Endothelial cell of umbilical vein (primary cell): ENCODE results near the gene MEGF11. TPM values are rescaled to one million over a fixed set of nuclear protein-coding genes. Genes with fewer than 3 reads are reported as not detected.

Experiments
- BruUV-seq: library from RNA; stranded (reverse); fragments of 400-500 nt; replicated peaks from 2 replicates; lab custom pipeline; 2021; lab: Mats Ljungman, UMichigan
- CTCF ChIA-PET: fragments of 300-600, 350-600 bp; sonication (Branson Sonifier 250); formaldehyde crosslinking; loops from one replicate; lab custom pipeline; 2021; ENCODE audit warnings: antibody characterized with exemption, inconsistent platforms; lab: Charles Lee
- POLR2A ChIA-PET: fragments of 300-600, 350-600 bp; sonication (Branson Sonifier 250); formaldehyde crosslinking; loops from one replicate; lab custom pipeline; 2021; ENCODE audit warnings: antibody characterized with exemption, inconsistent platforms; lab: Charles Lee
- DNase-seq: peaks from one replicate; pipeline ENCODE4 v3.0.0-alpha.2; 2011; ENCODE audit warnings: low read depth, low spot score
- FAIRE-seq: peaks from 2 replicates; lab custom pipeline; 2011; peaks lifted over from hg19 to GRCh38; lab: Jason Lieb, UNC
- H2AFZ ChIP-seq: 2 replicates; pipeline ENCODE4 v1.6.0; 2012; ENCODE audit warnings: low read depth, low read length, control low read depth, inconsistent platforms
- H3K27ac ChIP-seq: 2 replicates; pipeline ENCODE4 v1.5.1; 2011; ENCODE audit warnings: low read depth, mild to moderate bottlenecking, control low read depth, low read length, moderate library complexity; ENCODE audit not compliant: insufficient read depth
- H3K27me3 ChIP-seq, 2 experiments: 2 replicates each; pipeline versions ENCODE4 v1.6.0 to v1.6.1; 2011; ENCODE audit warnings: low read length in 2 of 2, mixed read lengths in 1 of 2; ENCODE audit not compliant: control insufficient read depth in 2 of 2, insufficient read depth in 2 of 2
- H3K36me3 ChIP-seq, 2 experiments: 2 replicates in 1 of 2; 3 replicates in 1 of 2; pipeline ENCODE4 v1.5.1; 2011; ENCODE audit warnings: low read length in 2 of 2, mild to moderate bottlenecking in 1 of 2, moderate library complexity in 1 of 2; ENCODE audit not compliant: control insufficient read depth in 2 of 2, insufficient read depth in 2 of 2; ENCODE audit errors: extremely low read depth in 1 of 2
- H3K4me1 ChIP-seq: 3 replicates; pipeline ENCODE4 v1.5.1; 2011; ENCODE audit warnings: mild to moderate bottlenecking, low read length; ENCODE audit not compliant: control insufficient read depth, insufficient read depth; ENCODE audit errors: extremely low read depth
- H3K4me2 ChIP-seq: 2 replicates; pipeline ENCODE4 v1.6.1; 2011; ENCODE audit warnings: low read length, control low read depth, mixed read lengths; ENCODE audit not compliant: insufficient read depth
- H3K4me3 ChIP-seq, 3 experiments: fragments of 200-600 bp in 1 of 3; sonication (generic), shearing (Covaris generic) in 1 of 3; replicated peaks in 1 of 3; 2 replicates each; pipeline ENCODE4 v1.5.1; 2011 to 2016; ENCODE audit warnings: control low read depth in 3 of 3, low read length in 3 of 3, mild to moderate bottlenecking in 2 of 3, inconsistent platforms in 1 of 3, low read depth in 1 of 3, moderate library complexity in 1 of 3; ENCODE audit not compliant: insufficient read depth in 1 of 3
- H3K79me2 ChIP-seq: 2 replicates; pipeline ENCODE4 v1.6.0; 2012; ENCODE audit warnings: low read length, inconsistent platforms; ENCODE audit not compliant: control insufficient read depth, insufficient read depth
- H3K9ac ChIP-seq: replicated peaks from 2 replicates; pipeline ENCODE3; 2011; ENCODE audit warnings: low read length, control low read depth; ENCODE audit not compliant: insufficient read depth; ENCODE audit errors: extremely low read depth
- H3K9me1 ChIP-seq: replicated peaks from 3 replicates; pipeline ENCODE4 v1.6.0; 2011; ENCODE audit warnings: mild to moderate bottlenecking, low read length; ENCODE audit not compliant: control insufficient read depth, insufficient read depth; ENCODE audit errors: extremely low read depth
- H3K9me3 ChIP-seq: replicated peaks from 2 replicates; pipeline ENCODE4 v1.5.1; 2012; ENCODE audit warnings: low read length, inconsistent platforms; ENCODE audit not compliant: control insufficient read depth, insufficient read depth
- H4K20me1 ChIP-seq: replicated peaks from 2 replicates; pipeline ENCODE3; 2011; ENCODE audit warnings: mild to moderate bottlenecking, low read length; ENCODE audit not compliant: control insufficient read depth, insufficient read depth; ENCODE audit errors: extremely low read depth
- CTCF ChIP-seq, 2 donors: IDR thresholded peaks; 1 replicate in 1 of 2; 2 replicates in 1 of 2; pipeline ENCODE4 v1.5.1; 2011; ENCODE audit warnings: low read length in 2 of 2, mild to moderate bottlenecking in 2 of 2, moderate library complexity in 2 of 2, control low read depth in 1 of 2, inconsistent platforms in 1 of 2, low read depth in 1 of 2; ENCODE audit not compliant: insufficient read depth in 1 of 2; ENCODE audit errors: extremely low read depth in 1 of 2
- EZH2 ChIP-seq: IDR thresholded peaks from 2 replicates; pipeline ENCODE4 v1.6.1; 2012; ENCODE audit warnings: borderline replicate concordance, low read depth, mild to moderate bottlenecking, moderate library complexity, low read length, inconsistent platforms; ENCODE audit not compliant: severe bottlenecking
- FOS ChIP-seq: IDR thresholded peaks from 2 replicates; pipeline ENCODE4 v1.6.1; 2011; ENCODE audit warnings: mild to moderate bottlenecking, low read length, moderate library complexity, borderline replicate concordance; ENCODE audit not compliant: insufficient read depth
- GATA2 ChIP-seq: IDR thresholded peaks from 2 replicates; pipeline ENCODE4 v1.7.0; 2011; ENCODE audit warnings: low read depth, mild to moderate bottlenecking, moderate library complexity, mixed read lengths, low read length; ENCODE audit not compliant: insufficient read length, insufficient read depth
- JUN ChIP-seq: IDR thresholded peaks from 2 replicates; pipeline ENCODE4 v1.6.1; 2011; ENCODE audit warnings: borderline replicate concordance, low read depth; ENCODE audit not compliant: insufficient read length, insufficient read depth
- MAX ChIP-seq: IDR thresholded peaks from 2 replicates; pipeline ENCODE4 v1.6.1; 2011; ENCODE audit not compliant: insufficient read depth, insufficient read length
- MYC ChIP-seq: IDR thresholded peaks from one replicate; pipeline ENCODE4 v1.6.1; 2011; ENCODE audit warnings: mild to moderate bottlenecking, low read depth, low read length
- POLR2A ChIP-seq: IDR thresholded peaks from 2 replicates; pipeline ENCODE4 v1.6.1; 2012; ENCODE audit warnings: low read depth, mild to moderate bottlenecking, control low read depth, low read length
- POLR2AphosphoS5 ChIP-seq: IDR thresholded peaks from 2 replicates; pipeline ENCODE4 v1.6.1; 2012; ENCODE audit warnings: low read depth, mild to moderate bottlenecking, control low read depth, low read length, moderate library complexity; ENCODE audit not compliant: insufficient read depth
- dilution Hi-C: fragments of 300-500 bp; cut with MboI; formaldehyde crosslinking; loops from one replicate; pipeline ENCODE4 v1.15.0; 2019; ENCODE audit warnings: low sequenced_read_pairs; ENCODE audit not compliant: extremely low pct_ligation_motif_present
- intact Hi-C: fragments of 100-400 bp; cut with micrococcal nuclease; formaldehyde crosslinking; loops from one replicate; pipeline ENCODE4 v1.10.0; 2022
- polyA plus RNA-seq, 4 experiments: library from polyadenylated mRNA; depleted of rRNA in 3 of 4; stranded (reverse) in 3 of 4; unstranded in 1 of 4; fragments of >200 nt; gene quantifications; 2 replicates each; pipeline versions ENCODE4 v1.2.1 to v1.2.3, GENCODE V29; 2011 to 2012; ENCODE audit warnings: missing spikeins in 1 of 4
- total RNA-seq: library from RNA; stranded (reverse); gene quantifications from 2 replicates; pipeline ENCODE4 v1.2.3, GENCODE V29; 2021

MEGF11 gene
- total and polyA plus RNA-seq, 2 donors (not counting 3 experiments of a cell fraction or from before 2014, with no cell fraction given), result not detected

- no peak overlapping the region for H3K4me2 ChIP-seq
- BruUV-seq, result no TSS peak
- peaks cover 2 to 5% of the 10 kb centered on the region in 2 experiments for H3K27me3 ChIP-seq
- no peak overlapping the region for H3K4me3 ChIP-seq
- H3K36me3 ChIP-seq, result no peaks in the 10 kb centered on the region
- H3K79me2 ChIP-seq, result no peaks in the 10 kb centered on the region
- dilution Hi-C loops, result no loop called here
- H3K9ac ChIP-seq, result no peak overlapping the region
- FAIRE-seq (no peak), DNase-seq (no peak)
- no peaks in the 10 kb centered on the region for H3K9me3 ChIP-seq
- ChIA-PET POLR2A (no interaction called here), CTCF (no interaction called here)
- intact Hi-C loops, result no loop called here
- no peak for TF ChIP-seq MAX
- H3K9me1 ChIP-seq, result no peaks in the 10 kb centered on the region
- H2AFZ ChIP-seq, result no peak overlapping the region
- H3K27ac ChIP-seq, result no peak overlapping the region
- H3K4me1 ChIP-seq, result no peaks in the 10 kb centered on the region
- H4K20me1 ChIP-seq, result no peaks in the 10 kb centered on the region
Observed at GRCh38 chr15:66138096-66138783, 115.3 kb downstream of the MEGF11 start.

- H3K4me2 ChIP-seq, result no peak overlapping the region
- no peak overlapping the region for H3K4me3 ChIP-seq
- H3K9me3 ChIP-seq, result no peaks in the 10 kb centered on the region
- intact Hi-C loops (no loop called here), dilution Hi-C loops (no loop called here)
- H4K20me1 ChIP-seq, result no peaks in the 10 kb centered on the region
- TF ChIP-seq JUN (no peak), EZH2 (no peak), POLR2AphosphoS5 (no peak), MYC (no peak), POLR2A (no peak), GATA2 (no peak), CTCF (IDR thresholded peaks at IDR 0.05; ENCODE audit: extremely low read depth in 1 of 2, insufficient read depth in 1 of 2, low read depth in 1 of 2, low read length in 2 of 2) (no peak), FOS (no peak), MAX (no peak)
- CTCF ChIA-PET, result no interaction called here
- POLR2A ChIA-PET, result no interaction called here
- H3K36me3 ChIP-seq, result no peaks in the 10 kb centered on the region
- FAIRE-seq (no peak), DNase-seq (no peak)
- no peaks in the 10 kb centered on the region for H3K9me1 ChIP-seq
- peaks cover 2 to 5% of the 10 kb centered on the region in 2 experiments for H3K27me3 ChIP-seq
- no peaks in the 10 kb centered on the region for H3K79me2 ChIP-seq
- no peaks in the 10 kb centered on the region for H3K4me1 ChIP-seq
- no TSS peak for BruUV-seq
- no peak overlapping the region for H2AFZ ChIP-seq
- no peak overlapping the region for H3K27ac ChIP-seq
- no peak overlapping the region for H3K9ac ChIP-seq
Observed at GRCh38 chr15:66136948-66137347, 116.6 kb downstream of the MEGF11 start.
